Urinary bladder (tissue), 4 donors: Measurements from ENCODE around the gene PHACTR1. TPM values are rescaled to one million over a fixed set of nuclear protein-coding genes. Genes with fewer than 3 reads are reported as not detected.
"Not testable (repeated sequence)": the region's sequence is repeated elsewhere in the genome, so short reads cannot be mapped to it uniquely, and the experiment has no call there.

Experiments
- DNase-seq: peaks from one replicate; pipeline ENCODE4 v3.0.0-alpha.2; 2015; ENCODE audit errors: extremely low spot score
- H3K27ac ChIP-seq: one replicate; pipeline ENCODE4 v1.5.1; 2013; ENCODE audit warnings: low read depth, mild to moderate bottlenecking, moderate library complexity
- H3K36me3 ChIP-seq: one replicate; pipeline ENCODE4 v1.6.1; 2013; ENCODE audit warnings: mild to moderate bottlenecking, moderate library complexity; ENCODE audit not compliant: insufficient read depth
- H3K4me1 ChIP-seq: one replicate; pipeline ENCODE4 v1.6.1; 2013; ENCODE audit warnings: mild to moderate bottlenecking, moderate library complexity; ENCODE audit not compliant: insufficient read depth
- H3K4me3 ChIP-seq: one replicate; pipeline ENCODE4 v1.5.1; 2013; ENCODE audit warnings: low read depth, low read length
- WGBS: extraction: QIAGEN DNeasy Blood & Tissue Kit; methylation state at CpG from one replicate; pipeline ENCODE4 v1.1.7; 2013; 5-methylcytosine and 5-hydroxymethylcytosine counted together
- polyA plus RNA-seq: library from polyadenylated mRNA; stranded (reverse); fragments of 200-250 nt; gene quantifications from one replicate; pipeline ENCODE4 v1.2.3, GENCODE V29; 2013
- total RNA-seq: library from RNA; depleted of rRNA; stranded (reverse); fragments of >200 nt; gene quantifications from one replicate; pipeline ENCODE4 v1.2.3, GENCODE V29; 2014
- donor health status: healthy with polysubstance abuse.
- donor health status: healthy.

PHACTR1 gene
- total and polyA plus RNA-seq, 2 donors, result 3.3 to 4.3 TPM

GRCh38 chr6:13139119-13139518, 422.6 kb downstream of the PHACTR1 start:
- DNase-seq, result no peak
- no peak overlapping the region for H3K4me3 ChIP-seq
- H3K36me3 ChIP-seq, result no peaks in the 10 kb centered on the region
- H3K27ac ChIP-seq, result no peak overlapping the region
- WGBS, result 83% methylated on average over 2 of the region's 2 CpGs
- H3K4me1 ChIP-seq, result no peaks in the 10 kb centered on the region

GRCh38 chr6:13140980-13141379, 424.4 kb downstream of the PHACTR1 start:
- Histone ChIP-seq H3K4me3 (no peak overlapping the region), H3K36me3 (no peaks in the 10 kb centered on the region), H3K27ac (no peak overlapping the region), H3K4me1 (no peaks in the 10 kb centered on the region)
- WGBS, result 96% methylated on average over 1 of the region's 1 CpG
- DNase-seq, result no peak

- Histone ChIP-seq H3K4me1 (no peaks in the 10 kb centered on the region), H3K36me3 (no peaks in the 10 kb centered on the region), H3K27ac (no peak overlapping the region), H3K4me3 (no peak overlapping the region)
- no peak for DNase-seq
- 81% methylated on average over 7 of the region's 7 CpGs for WGBS
Measured at GRCh38 chr6:13141387-13141786, 424.8 kb downstream of the PHACTR1 start.

GRCh38 chr6:13142611-13143010, 426.0 kb downstream of the PHACTR1 start:
- WGBS, result 91% methylated on average over 3 of the region's 3 CpGs
- no peak overlapping the region for H3K27ac ChIP-seq
- no peak overlapping the region for H3K4me3 ChIP-seq
- DNase-seq, result no peak
- no peaks in the 10 kb centered on the region for H3K4me1 ChIP-seq
- no peaks in the 10 kb centered on the region for H3K36me3 ChIP-seq

- 88% methylated on average over 3 of the region's 3 CpGs for WGBS
Measured at GRCh38 chr6:13146442-13146841, 429.9 kb downstream of the PHACTR1 start.

GRCh38 chr6:13147376-13147775, 430.8 kb downstream of the PHACTR1 start:
- DNase-seq, result peak; percentile 0
- Histone ChIP-seq H3K4me1 (no peaks in the 10 kb centered on the region), H3K27ac (no peak overlapping the region), H3K36me3 (no peaks in the 10 kb centered on the region), H3K4me3 (no peak overlapping the region)
- WGBS, result 38% methylated on average over 1 of the region's 1 CpG

More at GRCh38 chr6:13146442-13146841, 429.9 kb downstream of the PHACTR1 start:
- Histone ChIP-seq H3K4me1 (no peaks in the 10 kb centered on the region), H3K36me3 (no peaks in the 10 kb centered on the region), H3K4me3 (no peak overlapping the region), H3K27ac (no peak overlapping the region)
- no peak for DNase-seq

- 39% methylated on average over 2 of the region's 2 CpGs for WGBS
- no peaks in the 10 kb centered on the region for H3K4me1 ChIP-seq
- no peak for DNase-seq
- no peak overlapping the region for H3K27ac ChIP-seq
- H3K4me3 ChIP-seq, result no peak overlapping the region
- H3K36me3 ChIP-seq, result no peaks in the 10 kb centered on the region
Measured at GRCh38 chr6:13147782-13148181, 431.2 kb downstream of the PHACTR1 start.

- Histone ChIP-seq H3K27ac (no peak overlapping the region), H3K36me3 (no peaks in the 10 kb centered on the region), H3K4me3 (no peak overlapping the region), H3K4me1 (no peaks in the 10 kb centered on the region)
- WGBS, result 61% methylated on average over 4 of the region's 4 CpGs
- DNase-seq, result no peak
Measured at GRCh38 chr6:13152764-13153163, 436.2 kb downstream of the PHACTR1 start.

GRCh38 chr6:13156381-13156780, 439.8 kb downstream of the PHACTR1 start:
- no peaks in the 10 kb centered on the region for H3K4me1 ChIP-seq
- no peak for DNase-seq
- H3K36me3 ChIP-seq, result no peaks in the 10 kb centered on the region
- 97% methylated on average over 8 of the region's 8 CpGs for WGBS
- H3K27ac ChIP-seq, result no peak overlapping the region
- H3K4me3 ChIP-seq, result no peak overlapping the region

- 93% methylated on average over 4 of the region's 4 CpGs for WGBS
- DNase-seq, result no peak
- no peak overlapping the region for H3K4me3 ChIP-seq
- H3K4me1 ChIP-seq, result no peaks in the 10 kb centered on the region
- H3K27ac ChIP-seq, result no peak overlapping the region
- H3K36me3 ChIP-seq, result no peaks in the 10 kb centered on the region
Measured at GRCh38 chr6:13157293-13157692, 440.7 kb downstream of the PHACTR1 start.

GRCh38 chr6:13159300-13159699, 442.7 kb downstream of the PHACTR1 start:
- no peak for DNase-seq
- Histone ChIP-seq H3K27ac (no peak overlapping the region), H3K4me1 (no peaks in the 10 kb centered on the region), H3K4me3 (no peak overlapping the region), H3K36me3 (no peaks in the 10 kb centered on the region)
- 88% methylated on average over 3 of the region's 3 CpGs for WGBS

- not testable (repeated sequence) for H3K4me3 ChIP-seq, H3K4me1 ChIP-seq, H3K36me3 ChIP-seq, H3K27ac ChIP-seq, DNase-seq
- WGBS, result 95% methylated on average over 5 of the region's 5 CpGs
Measured at GRCh38 chr6:13159822-13160221, 443.3 kb downstream of the PHACTR1 start.

- Histone ChIP-seq H3K27ac (no peak overlapping the region), H3K4me3 (no peak overlapping the region), H3K4me1 (no peaks in the 10 kb centered on the region), H3K36me3 (no peaks in the 10 kb centered on the region)
- 84% methylated on average over 2 of the region's 2 CpGs for WGBS
- no peak for DNase-seq
Measured at GRCh38 chr6:13163161-13163944, 446.8 kb downstream of the PHACTR1 start.

GRCh38 chr6:13164291-13164690, 447.7 kb downstream of the PHACTR1 start:
- no peak overlapping the region for H3K4me3 ChIP-seq
- no peaks in the 10 kb centered on the region for H3K4me1 ChIP-seq
- DNase-seq, result no peak
- H3K36me3 ChIP-seq, result no peaks in the 10 kb centered on the region
- no peak overlapping the region for H3K27ac ChIP-seq
- 93% methylated on average over 8 of the region's 8 CpGs for WGBS
